OCI-LY3 (cell line): ENCODE results near the gene CAMK1D.

Experiments used
- H2AFZ ChIP-seq: fragments of 200-600, 300-600 bp; shearing (Covaris generic); 2 replicates; pipeline ENCODE4 v1.6.0; 2014; ENCODE audit warnings: antibody characterized with exemption, low read depth, low read length
- H3K27ac ChIP-seq: fragments of 200-600, 300-600 bp; sonication (generic); 2 replicates; pipeline ENCODE4 v1.5.1; 2014; ENCODE audit warnings: mild to moderate bottlenecking, low read length, moderate library complexity, mixed read lengths
- H3K27me3 ChIP-seq: fragments of 200-600, 300-600 bp; sonication (generic); 2 replicates; pipeline ENCODE4 v1.6.1; 2014; ENCODE audit warnings: low read depth, low read length, mixed read lengths
- H3K36me3 ChIP-seq: fragments of 200-600, 300-600 bp; sonication (generic); replicated peaks from 2 replicates; pipeline ENCODE3; 2014; ENCODE audit warnings: low read depth, low read length, mixed read lengths
- H3K4me1 ChIP-seq: fragments of 300-600, 200-600 bp; sonication (generic); 2 replicates; pipeline ENCODE4 v1.6.1; 2014; ENCODE audit warnings: low read length, mixed read lengths
- H3K4me2 ChIP-seq: fragments of 200-600, 300-600 bp; sonication (generic); 2 replicates; pipeline ENCODE4 v1.6.1; 2014; ENCODE audit warnings: low read length, mixed read lengths
- H3K4me3 ChIP-seq: fragments of 300-600, 200-600 bp; sonication (generic); 2 replicates; pipeline ENCODE4 v1.5.1; 2014; ENCODE audit warnings: antibody characterized with exemption, mild to moderate bottlenecking, low read length, moderate library complexity
- H3K79me2 ChIP-seq: fragments of 300-600, 200-600 bp; shearing (Covaris generic); 2 replicates; pipeline ENCODE4 v1.6.1; 2014; ENCODE audit warnings: mild to moderate bottlenecking, low read length, mixed read lengths
- H3K9ac ChIP-seq: fragments of 300-600, 200-600 bp; shearing (Covaris generic); 2 replicates; pipeline ENCODE4 v1.6.0; 2014; ENCODE audit warnings: mild to moderate bottlenecking, low read length, moderate library complexity
- H3K9me3 ChIP-seq: fragments of 200-600, 300-600 bp; shearing (Covaris generic); 2 replicates; pipeline ENCODE4 v1.6.1; 2014; ENCODE audit warnings: low read length, mixed read lengths; ENCODE audit not compliant: insufficient read depth
- H4K20me1 ChIP-seq: fragments of 200-600, 300-600 bp; sonication (generic); 2 replicates; pipeline ENCODE4 v1.6.1; 2016; ENCODE audit warnings: low read length, mixed read lengths; ENCODE audit not compliant: insufficient read depth
- EZH2phosphoT487 ChIP-seq: fragments of 200-600 bp; shearing (Covaris generic); IDR thresholded peaks from 2 replicates; pipeline ENCODE4 v1.6.1; 2018; ENCODE audit warnings: antibody characterized with exemption, mixed run types, low read depth
- TF ChIP-seq, protein P1 (sequence below): fragments of 200-600, 300-600 bp; sonication (generic); IDR thresholded peaks from 2 replicates; pipeline ENCODE4 v1.5.1; 2014; ENCODE audit warnings: antibody characterized with exemption, low read length, low read depth

The CAMK1D gene

DNA sequence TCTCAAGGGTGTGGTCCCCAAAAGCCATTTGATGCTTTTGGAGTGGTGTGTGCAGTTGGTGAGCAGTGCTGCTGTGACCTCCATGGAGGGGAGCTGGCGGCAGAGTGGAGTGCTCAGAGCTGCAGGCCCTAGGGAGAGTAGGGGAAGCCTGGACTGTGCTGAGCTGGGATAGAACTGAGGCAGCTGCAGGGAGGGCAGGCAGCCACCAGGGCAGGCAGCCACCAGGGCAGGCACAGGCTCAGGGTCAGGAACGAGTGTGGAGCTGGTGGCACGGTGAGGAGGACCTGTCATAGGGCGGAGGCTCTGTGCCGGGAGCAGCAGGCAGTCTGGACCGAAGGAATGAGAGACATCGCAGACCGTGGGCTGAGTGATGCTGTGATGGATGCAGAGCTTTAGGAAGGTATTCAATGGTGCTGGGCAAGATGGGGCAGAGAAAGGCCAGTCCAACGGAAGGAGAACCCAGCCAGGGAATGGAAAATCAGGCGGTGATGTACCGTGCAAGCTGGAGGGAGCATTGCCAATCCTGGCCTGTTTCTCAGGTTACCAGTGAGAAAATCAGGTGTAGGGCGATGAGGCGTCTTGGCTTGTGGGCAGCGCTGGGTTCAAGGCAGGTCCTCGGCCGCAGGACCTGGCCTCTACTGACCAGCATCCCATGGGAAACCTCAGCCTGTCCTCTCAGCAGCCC is 152.6 kb downstream of the CAMK1D start:
- Histone ChIP-seq H3K27ac (no peak overlapping the region), H3K27me3 (no peaks in the 10 kb centered on the region), H3K9me3 (no peaks in the 10 kb centered on the region), H4K20me1 (peaks cover 87% of the 10 kb centered on the region), H3K4me2 (no peak overlapping the region), H3K4me1 (no peaks in the 10 kb centered on the region), H3K4me3 (no peak overlapping the region), H3K36me3 (no peaks in the 10 kb centered on the region), H3K79me2 (peaks cover 48% of the 10 kb centered on the region), H3K9ac (no peak overlapping the region), H2AFZ (no peak overlapping the region)
- TF ChIP-seq, protein P1, sequence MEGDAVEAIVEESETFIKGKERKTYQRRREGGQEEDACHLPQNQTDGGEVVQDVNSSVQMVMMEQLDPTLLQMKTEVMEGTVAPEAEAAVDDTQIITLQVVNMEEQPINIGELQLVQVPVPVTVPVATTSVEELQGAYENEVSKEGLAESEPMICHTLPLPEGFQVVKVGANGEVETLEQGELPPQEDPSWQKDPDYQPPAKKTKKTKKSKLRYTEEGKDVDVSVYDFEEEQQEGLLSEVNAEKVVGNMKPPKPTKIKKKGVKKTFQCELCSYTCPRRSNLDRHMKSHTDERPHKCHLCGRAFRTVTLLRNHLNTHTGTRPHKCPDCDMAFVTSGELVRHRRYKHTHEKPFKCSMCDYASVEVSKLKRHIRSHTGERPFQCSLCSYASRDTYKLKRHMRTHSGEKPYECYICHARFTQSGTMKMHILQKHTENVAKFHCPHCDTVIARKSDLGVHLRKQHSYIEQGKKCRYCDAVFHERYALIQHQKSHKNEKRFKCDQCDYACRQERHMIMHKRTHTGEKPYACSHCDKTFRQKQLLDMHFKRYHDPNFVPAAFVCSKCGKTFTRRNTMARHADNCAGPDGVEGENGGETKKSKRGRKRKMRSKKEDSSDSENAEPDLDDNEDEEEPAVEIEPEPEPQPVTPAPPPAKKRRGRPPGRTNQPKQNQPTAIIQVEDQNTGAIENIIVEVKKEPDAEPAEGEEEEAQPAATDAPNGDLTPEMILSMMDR, result no peak
- no peak for TF ChIP-seq EZH2phosphoT487

DNA sequence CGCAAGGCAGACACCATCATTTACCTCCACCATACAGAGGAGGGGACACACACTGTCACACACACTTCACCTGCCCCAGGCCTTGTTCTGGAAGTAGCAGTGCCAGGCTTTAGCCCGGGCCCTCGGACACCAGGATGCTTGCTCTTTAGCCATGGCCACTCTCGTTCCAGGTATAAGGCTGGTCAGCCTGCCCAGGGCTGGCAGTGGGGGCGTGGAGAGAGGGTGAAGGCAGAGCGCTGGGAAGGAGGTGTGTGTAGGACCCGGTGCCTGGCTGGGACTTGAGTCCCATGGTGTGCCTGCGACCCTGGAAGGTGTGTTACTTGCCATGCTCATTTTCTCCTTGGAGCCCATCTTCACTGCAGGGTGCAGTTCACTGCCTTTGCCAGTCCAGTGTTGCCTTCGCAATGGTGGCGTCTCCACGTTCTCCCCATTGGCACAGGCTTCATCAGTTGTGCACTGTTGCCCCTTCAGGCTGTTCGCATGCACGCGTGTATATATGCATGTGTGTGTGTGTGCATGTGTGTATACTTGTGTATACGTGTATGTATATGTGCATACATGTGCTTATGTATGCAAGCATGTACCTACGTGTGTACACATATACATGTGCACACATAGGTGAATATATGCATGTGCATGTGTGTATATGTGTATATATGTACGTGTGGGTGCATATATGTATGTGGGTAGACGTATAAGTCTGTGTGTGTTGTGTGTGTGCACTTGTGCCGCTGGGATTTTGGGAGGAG is 153.4 kb downstream of the CAMK1D start:
- no peak overlapping the region for H3K9ac ChIP-seq
- H3K27me3 ChIP-seq, result no peaks in the 10 kb centered on the region
- H3K9me3 ChIP-seq, result no peaks in the 10 kb centered on the region
- H4K20me1 ChIP-seq, result peaks cover 89% of the 10 kb centered on the region
- H3K79me2 ChIP-seq, result peaks cover 55% of the 10 kb centered on the region
- H3K4me2 ChIP-seq, result no peak overlapping the region
- no peak overlapping the region for H3K4me3 ChIP-seq
- no peak overlapping the region for H3K27ac ChIP-seq
- TF ChIP-seq, protein P1, result no peak
- TF ChIP-seq EZH2phosphoT487, result no peak
- H2AFZ ChIP-seq, result no peak overlapping the region
- H3K36me3 ChIP-seq, result no peaks in the 10 kb centered on the region
- H3K4me1 ChIP-seq, result no peaks in the 10 kb centered on the region

- no peak overlapping the region for H2AFZ ChIP-seq
- no peak overlapping the region for H3K4me2 ChIP-seq
- no peak for TF ChIP-seq EZH2phosphoT487
- TF ChIP-seq, protein P1, result no peak
- peaks cover 62% of the 10 kb centered on the region for H3K79me2 ChIP-seq
- H3K27ac ChIP-seq, result no peak overlapping the region
- no peaks in the 10 kb centered on the region for H3K27me3 ChIP-seq
- H3K9me3 ChIP-seq, result no peaks in the 10 kb centered on the region
- H3K4me1 ChIP-seq, result no peaks in the 10 kb centered on the region
- no peaks in the 10 kb centered on the region for H3K36me3 ChIP-seq
- no peak overlapping the region for H3K4me3 ChIP-seq
- H3K9ac ChIP-seq, result no peak overlapping the region
- peaks cover 90% of the 10 kb centered on the region for H4K20me1 ChIP-seq
Observed at GRCh38 chr10:12503311-12503710, 154.0 kb downstream of the CAMK1D start.

DNA sequence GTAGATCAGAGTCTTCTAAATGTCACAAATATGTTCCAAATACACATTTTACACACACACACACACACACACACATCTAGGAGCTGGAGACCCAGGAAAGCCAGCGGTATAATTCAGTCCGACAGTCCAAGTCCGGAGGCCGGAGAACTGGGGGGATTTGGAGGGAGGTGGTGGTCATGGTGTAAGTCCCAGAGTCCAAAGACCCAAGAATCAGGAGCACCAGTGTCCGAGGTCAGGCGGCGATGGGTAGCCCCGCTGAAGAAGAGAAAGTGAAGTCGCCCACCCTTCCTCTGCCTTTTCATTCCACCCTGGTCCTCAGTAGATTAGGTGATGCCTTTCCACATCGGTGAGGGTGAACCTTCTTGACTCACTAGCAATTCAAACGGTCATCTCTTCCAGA is 154.8 kb downstream of the CAMK1D start:
- TF ChIP-seq, protein P1, result no peak
- no peak for TF ChIP-seq EZH2phosphoT487
- Histone ChIP-seq H3K9me3 (no peaks in the 10 kb centered on the region), H3K27ac (no peak overlapping the region), H3K79me2 (peaks cover 55% of the 10 kb centered on the region), H3K4me1 (no peaks in the 10 kb centered on the region), H3K9ac (no peak overlapping the region), H2AFZ (no peak overlapping the region), H3K4me3 (no peak overlapping the region), H3K36me3 (no peaks in the 10 kb centered on the region), H3K27me3 (no peaks in the 10 kb centered on the region), H3K4me2 (no peak overlapping the region), H4K20me1 (peaks cover 90% of the 10 kb centered on the region)
